GM18508 (cell line): Measurements from ENCODE around the gene SPAG16.
"Not testable (repeated sequence)": the region's sequence is repeated elsewhere in the genome, so short reads cannot be mapped to it uniquely, and the experiment has no call there.

Experiments used
- ATAC-seq: cut with Tn5 transposase; IDR thresholded peaks from one replicate; pipeline ENCODE4 v1.9.1; 2021; ENCODE audit warnings: moderate number of reproducible peaks; ENCODE audit not compliant: insufficient read depth, unreplicated experiment

Gene SPAG16

GRCh38 chr2:213407027-213407426, 122.8 kb downstream of the SPAG16 start:
- ATAC-seq: not testable (repeated sequence)

- not testable (repeated sequence) for ATAC-seq
These were observed 124.3 kb downstream of the SPAG16 start for GRCh38 chr2:213408426-213409070.

DNA sequence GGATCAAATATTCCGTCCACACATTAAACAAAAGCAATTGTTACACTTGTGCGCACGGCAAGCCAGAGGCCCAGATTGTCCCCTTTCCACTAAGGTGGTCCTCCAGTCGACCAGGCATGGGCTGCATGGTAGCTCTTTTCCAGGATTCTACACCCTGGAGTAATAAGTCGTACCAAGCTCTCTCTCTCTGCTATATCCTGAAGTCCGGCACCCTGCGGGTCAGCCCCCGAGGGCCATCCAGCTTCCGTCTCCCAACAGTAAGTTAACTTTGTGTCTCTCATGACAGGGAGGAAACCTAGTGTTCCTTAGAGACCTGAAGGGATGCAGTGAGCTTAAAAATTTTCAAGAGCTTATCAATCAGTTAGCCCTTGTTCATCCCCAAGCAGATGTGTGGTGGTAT, 126.4 kb downstream of the SPAG16 start:
- not testable (repeated sequence) for ATAC-seq

GRCh38 chr2:213411582-213412289, 127.5 kb downstream of the SPAG16 start:
- no peak for ATAC-seq

GRCh38 chr2:213415093-213415492, 130.8 kb downstream of the SPAG16 start:
- no peak for ATAC-seq

GRCh38 chr2:213416832-213417231, 132.6 kb downstream of the SPAG16 start:
- ATAC-seq: no peak

- ATAC-seq: no peak
These were observed 135.7 kb downstream of the SPAG16 start for GRCh38 chr2:213419980-213420379.

- no peak for ATAC-seq
These were observed 136.6 kb downstream of the SPAG16 start for GRCh38 chr2:213420828-213421385.

GRCh38 chr2:213422211-213422610, 137.9 kb downstream of the SPAG16 start:
- no peak for ATAC-seq

DNA sequence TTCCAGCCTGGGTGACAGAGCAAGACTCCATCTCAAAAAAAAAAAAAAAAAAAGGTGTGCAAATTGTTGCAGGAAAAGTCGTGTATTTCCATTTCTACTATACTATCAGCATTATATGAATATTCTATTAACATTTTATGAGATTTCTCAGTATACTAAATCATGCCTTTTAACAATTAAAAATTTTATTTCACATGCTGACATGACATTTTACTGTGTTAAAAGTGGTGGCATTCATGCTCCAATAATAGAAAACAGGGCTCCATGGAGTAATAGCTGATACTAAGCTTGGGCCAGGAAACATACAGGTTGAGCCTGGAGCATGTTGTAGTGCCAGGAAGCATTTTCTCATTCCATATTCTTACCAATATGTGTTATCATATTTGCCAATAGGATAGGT, 141.4 kb downstream of the SPAG16 start:
- ATAC-seq: no peak

- no peak for ATAC-seq
These were observed 145.3 kb downstream of the SPAG16 start for GRCh38 chr2:213429516-213429915.

- ATAC-seq: no peak
These were observed 159.7 kb downstream of the SPAG16 start for GRCh38 chr2:213443921-213444320.

DNA sequence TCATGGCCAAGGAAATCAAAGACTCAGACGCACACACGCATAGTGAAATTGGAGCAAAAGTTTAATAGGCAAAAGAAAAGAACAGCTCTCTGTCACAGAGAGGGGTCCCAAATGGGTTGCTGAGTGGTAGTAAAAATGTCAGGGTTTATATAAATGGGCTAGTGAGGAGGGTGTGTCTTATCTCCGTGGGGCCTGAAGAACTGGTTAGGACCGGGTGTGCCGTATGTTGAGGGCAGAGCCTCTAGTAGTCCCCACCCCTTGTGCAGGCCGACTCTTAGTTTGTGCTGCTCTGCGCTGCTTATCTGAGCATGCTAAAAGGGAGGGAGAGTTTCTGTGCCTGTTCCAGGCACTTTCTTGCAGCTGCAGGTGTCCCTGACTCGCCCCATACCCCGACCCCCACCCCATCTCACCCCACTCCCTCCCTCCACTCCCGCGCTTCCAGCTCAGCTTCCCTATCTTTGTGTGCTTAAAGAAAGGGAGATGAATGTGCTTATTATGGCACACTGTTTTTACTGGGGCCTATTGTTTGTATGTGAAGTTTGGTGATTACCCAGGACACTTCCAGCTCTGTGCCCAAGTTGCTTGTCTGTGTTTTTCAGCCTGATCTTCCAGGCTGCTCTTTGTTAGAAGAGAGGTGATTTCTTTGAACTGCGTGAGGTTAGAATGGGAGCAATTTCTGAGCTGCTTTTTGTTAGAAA, 167.4 kb downstream of the SPAG16 start:
- ATAC-seq: no peak

- ATAC-seq: no peak
These were observed 171.2 kb downstream of the SPAG16 start for GRCh38 chr2:213455316-213456008.

DNA sequence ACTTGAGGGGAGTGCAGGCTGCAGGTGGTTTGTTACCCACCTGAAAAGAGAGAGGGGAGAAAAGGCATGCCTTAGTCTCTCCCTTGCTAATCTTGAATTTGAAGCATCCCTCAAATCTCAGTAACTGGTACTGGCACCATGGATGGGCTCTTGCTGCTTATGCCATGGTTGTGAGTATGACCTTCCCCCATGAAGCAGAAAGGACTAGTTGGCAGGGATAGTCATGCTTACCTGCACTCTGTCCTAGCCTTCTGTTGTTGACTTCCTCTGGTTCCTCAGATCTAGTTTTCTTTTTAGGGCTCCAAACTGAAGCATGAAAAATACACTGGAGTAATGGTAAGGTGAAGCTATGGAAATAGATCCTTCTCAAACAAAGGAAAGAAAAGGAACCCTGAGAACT, 191.2 kb downstream of the SPAG16 start:
- ATAC-seq: no peak

GRCh38 chr2:213476641-213477040, 192.4 kb downstream of the SPAG16 start:
- no peak for ATAC-seq

- ATAC-seq: no peak
These were observed 205.8 kb downstream of the SPAG16 start for GRCh38 chr2:213490087-213490486.

DNA sequence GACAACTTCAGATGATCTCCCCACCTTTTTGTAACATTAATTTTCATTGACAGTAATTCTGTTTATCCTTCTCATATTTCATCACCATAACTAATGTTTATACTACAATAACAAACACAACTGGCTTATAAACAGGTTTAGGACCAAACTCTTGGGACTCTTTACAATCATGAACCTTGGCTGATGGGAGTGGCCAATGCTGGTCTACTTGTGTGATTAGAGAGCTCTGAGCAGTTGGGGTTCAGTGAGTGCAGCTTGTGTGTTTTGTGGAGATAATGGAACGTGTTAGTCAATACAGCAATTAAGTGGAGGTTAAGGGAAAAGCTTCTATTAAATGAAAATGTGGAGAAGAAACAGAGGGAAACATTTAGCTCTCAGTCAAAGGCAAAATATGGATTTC, 207.1 kb downstream of the SPAG16 start:
- no peak for ATAC-seq

DNA sequence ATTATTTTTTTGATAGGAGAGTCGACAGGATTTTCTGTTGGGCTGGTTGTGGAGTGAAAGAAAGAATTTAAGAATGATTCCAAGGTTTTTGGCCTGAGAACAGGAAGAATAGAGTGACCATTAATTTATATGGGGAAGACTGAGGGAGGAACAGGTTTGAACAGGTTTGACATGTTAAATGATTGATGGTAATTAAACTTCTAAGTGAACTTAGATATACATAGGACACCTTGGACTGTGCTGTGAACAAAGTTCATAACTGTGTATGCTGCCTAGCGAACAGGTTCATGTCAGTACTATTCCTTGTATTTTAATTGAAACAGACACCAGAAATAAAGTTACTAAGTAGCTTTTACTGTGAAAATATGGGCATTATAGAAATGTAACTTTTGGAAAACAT, 212.0 kb downstream of the SPAG16 start:
- ATAC-seq: no peak

DNA sequence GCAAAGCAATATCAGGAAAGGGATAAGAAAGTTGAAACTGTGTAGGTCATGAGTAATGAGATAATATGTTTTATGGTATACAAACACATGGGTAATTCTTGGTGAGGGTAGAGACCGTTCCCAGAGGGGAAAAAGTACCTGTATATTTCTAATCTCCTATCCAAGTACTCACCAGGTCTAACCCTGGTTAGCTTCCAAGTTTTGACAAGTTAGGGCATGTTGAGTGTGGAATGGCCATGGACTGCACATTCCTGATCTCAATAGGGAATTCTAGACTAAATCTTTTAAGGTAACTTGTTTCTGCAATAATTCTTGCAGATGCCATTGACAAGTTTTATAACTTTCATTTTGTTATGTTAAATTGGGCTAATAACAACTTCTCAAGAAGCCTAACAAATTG, 216.6 kb downstream of the SPAG16 start:
- no peak for ATAC-seq

GRCh38 chr2:213524164-213524563, 239.9 kb downstream of the SPAG16 start:
- no peak for ATAC-seq
